A549 (cell line): ENCODE measurements around the gene SRSF7. TPM values are rescaled to one million over a fixed set of nuclear protein-coding genes. Genes with fewer than 3 reads are reported as not detected.
"Not testable (repeated sequence)": the region's sequence is repeated elsewhere in the genome, so short reads cannot be mapped to it uniquely, and the experiment has no call there.

Experiments
- ATAC-seq, 2 experiments: fragments of 200-7000 bp in 1 of 2; fragments of >200 bp in 1 of 2; cut with Nextera tagmentation in 1 of 2; cut with Tn5 transposase in 1 of 2; 3 replicates each; pipeline versions ENCODE4 v1.8.0 to v1.9.1; 2018 to 2020; ENCODE audit warnings: mild to moderate bottlenecking in 1 of 2, moderate library complexity in 1 of 2
- CTCF ChIA-PET: fragments of 300-600 bp; sonication (Branson Sonifier 250); formaldehyde crosslinking; extraction: SDS; loops from one replicate; lab custom pipeline; 2021; ENCODE audit warnings: antibody characterized with exemption, inconsistent platforms; lab: Yijun Ruan, JAX
- POLR2A ChIA-PET: fragments of 350-600 bp; formaldehyde crosslinking; extraction: SDS; loops from one replicate; lab custom pipeline; 2021; ENCODE audit warnings: antibody characterized with exemption, inconsistent platforms; lab: Yijun Ruan, JAX
- DNase-seq, 2 experiments: peaks; one replicate each; pipeline versions ENCODE4 v3.0.0 to v3.0.0-alpha.2; 2011 to 2016; ENCODE audit warnings: low read depth in 1 of 2, low spot score in 1 of 2
- FAIRE-seq: peaks from 2 replicates; lab custom pipeline; 2011; peaks lifted over from hg19 to GRCh38; lab: Jason Lieb, UNC
- H3K27ac ChIP-seq, 2 experiments: fragments of >200 bp; sonication (Bioruptor Twin); formaldehyde crosslinking; 3 replicates each; pipeline ENCODE4 v1.5.1; 2016 to 2017
- H3K4me1 ChIP-seq: fragments of >200 bp; sonication (Bioruptor Twin); formaldehyde crosslinking; 3 replicates; pipeline ENCODE4 v1.6.1; 2016
- H3K4me2 ChIP-seq: fragments of >200 bp; sonication (Bioruptor Twin); formaldehyde crosslinking; 3 replicates; pipeline ENCODE4 v1.6.1; 2016
- H3K4me3 ChIP-seq: fragments of >200 bp; sonication (Bioruptor Twin); formaldehyde crosslinking; 3 replicates; pipeline ENCODE4 v1.5.1; 2016
- H3K9me3 ChIP-seq: fragments of >200 bp; sonication (Bioruptor Twin); formaldehyde crosslinking; 3 replicates; pipeline ENCODE4 v1.6.1; 2016
- CBX8 ChIP-seq: fragments of 200-600 bp; sonication (generic); IDR thresholded peaks from 2 replicates; pipeline ENCODE4 v1.6.1; 2016
- CHD4 ChIP-seq: fragments of 200-600 bp; sonication (generic); IDR thresholded peaks from 2 replicates; pipeline ENCODE4 v1.6.1; 2016; ENCODE audit warnings: antibody characterized with exemption, mild to moderate bottlenecking, borderline replicate concordance
- EHF ChIP-seq: fragments of 250-450 bp; sonication (Bioruptor Pico); IDR thresholded peaks from 2 replicates; pipeline ENCODE4 v1.5.0; 2020; ENCODE audit warnings: mild to moderate bottlenecking
- EP300 ChIP-seq, 2 experiments: fragments of >200 bp; sonication (Bioruptor Twin); formaldehyde crosslinking; IDR thresholded peaks; 2 replicates in 1 of 2; 3 replicates in 1 of 2; pipeline ENCODE4 v1.6.1; 2016 to 2017
- FOSB ChIP-seq: fragments of 250-450 bp; sonication (Bioruptor Pico); IDR thresholded peaks from 2 replicates; pipeline ENCODE4 v1.5.0; 2020; ENCODE audit warnings: mild to moderate bottlenecking, moderate library complexity
- GATA3 ChIP-seq: IDR thresholded peaks from 2 replicates; pipeline ENCODE4 v1.6.1; 2012; ENCODE audit warnings: borderline replicate concordance
- HEYL ChIP-seq: fragments of 250-450 bp; sonication (Bioruptor Pico); IDR thresholded peaks from 2 replicates; pipeline ENCODE4 v1.8.0; 2021; ENCODE audit warnings: mild to moderate bottlenecking, moderate library complexity
- HOXA7 ChIP-seq: fragments of 250-450 bp; sonication (Bioruptor Pico); IDR thresholded peaks from 2 replicates; pipeline ENCODE4 v1.5.0; 2020; ENCODE audit warnings: mild to moderate bottlenecking, moderate library complexity
- HOXB13 ChIP-seq: fragments of 250-450 bp; sonication (Bioruptor Pico); IDR thresholded peaks from 2 replicates; pipeline ENCODE4 v1.5.0; 2020; ENCODE audit warnings: low read depth, mild to moderate bottlenecking, moderate library complexity
- JUN ChIP-seq, 2 experiments: fragments of >200 bp; sonication (Bioruptor Twin); formaldehyde crosslinking; IDR thresholded peaks; 2 replicates in 1 of 2; 3 replicates in 1 of 2; pipeline ENCODE4 v1.6.1; 2016 to 2017
- KDM5A ChIP-seq: fragments of 200-600 bp; sonication (generic); IDR thresholded peaks from 2 replicates; pipeline ENCODE4 v1.6.1; 2016; ENCODE audit warnings: antibody characterized with exemption, mild to moderate bottlenecking
- MAZ ChIP-seq: fragments of 150-350 bp; IDR thresholded peaks from 2 replicates; pipeline ENCODE4 v1.6.1; 2014; ENCODE audit warnings: antibody characterized with exemption, low read depth, low read length, borderline replicate concordance
- PHF8 ChIP-seq: fragments of 200-600 bp; sonication (generic); IDR thresholded peaks from 2 replicates; pipeline ENCODE4 v1.6.1; 2016; ENCODE audit warnings: low read depth, mild to moderate bottlenecking, antibody characterized with exemption, moderate library complexity, borderline replicate concordance
- POLR2AphosphoS2 ChIP-seq: conservative IDR thresholded peaks from 2 replicates; pipeline ENCODE4 v1.6.1; 2012; ENCODE audit warnings: low read length, improper control_type of control experiment, inconsistent platforms
- RFX5 ChIP-seq: fragments of 450-650 bp; IDR thresholded peaks from 2 replicates; pipeline ENCODE4 v1.7.1; 2014; ENCODE audit warnings: antibody characterized with exemption, mild to moderate bottlenecking, moderate library complexity
- SREBF2 ChIP-seq: fragments of 450-650 bp; IDR thresholded peaks from 2 replicates; pipeline ENCODE4 v1.6.1; 2014; ENCODE audit warnings: mild to moderate bottlenecking, moderate library complexity
- TP53 ChIP-seq: fragments of 250-450 bp; sonication (Bioruptor Pico); IDR thresholded peaks from 2 replicates; pipeline ENCODE4 v1.5.0; 2021; ENCODE audit warnings: mild to moderate bottlenecking, moderate library complexity
- WGBS: methylation state at CpG from one replicate; pipeline ENCODE4 v1.1.6; 2017; ENCODE audit errors: missing lambda C conversion rate; 5-methylcytosine and 5-hydroxymethylcytosine counted together
- polyA plus RNA-seq, 4 experiments: library from polyadenylated mRNA; depleted of rRNA in 3 of 4; stranded (reverse); fragments of >200 nt; fragmentation: RNase III in 1 of 4; extraction: RNeasy Plus Mini Kit Qiagen cat#74134 plus additional on column Dnase treatment in 1 of 4; gene quantifications; 2 replicates in 3 of 4; 3 replicates in 1 of 4; pipeline ENCODE4 v1.2.3, GENCODE V29; 2011 to 2017
- TF ChIP-seq, protein P1 (sequence below): fragments of 450-650 bp; IDR thresholded peaks from 2 replicates; pipeline ENCODE4 v1.6.1; 2014; ENCODE audit warnings: antibody characterized with exemption
- TF ChIP-seq, protein P2 (sequence below): IDR thresholded peaks from 2 replicates; pipeline ENCODE4 v1.6.1; 2012
- TF ChIP-seq, protein P3 (sequence below): fragments of 250-450 bp; sonication (Bioruptor Pico); IDR thresholded peaks from 2 replicates; pipeline ENCODE4 v1.5.0; 2021; ENCODE audit warnings: mild to moderate bottlenecking, moderate library complexity, borderline replicate concordance

Gene SRSF7
- polyA plus RNA-seq, 2 of the 4 experiments (the other 2 are of a cell fraction) = 397 to 544 TPM

DNA sequence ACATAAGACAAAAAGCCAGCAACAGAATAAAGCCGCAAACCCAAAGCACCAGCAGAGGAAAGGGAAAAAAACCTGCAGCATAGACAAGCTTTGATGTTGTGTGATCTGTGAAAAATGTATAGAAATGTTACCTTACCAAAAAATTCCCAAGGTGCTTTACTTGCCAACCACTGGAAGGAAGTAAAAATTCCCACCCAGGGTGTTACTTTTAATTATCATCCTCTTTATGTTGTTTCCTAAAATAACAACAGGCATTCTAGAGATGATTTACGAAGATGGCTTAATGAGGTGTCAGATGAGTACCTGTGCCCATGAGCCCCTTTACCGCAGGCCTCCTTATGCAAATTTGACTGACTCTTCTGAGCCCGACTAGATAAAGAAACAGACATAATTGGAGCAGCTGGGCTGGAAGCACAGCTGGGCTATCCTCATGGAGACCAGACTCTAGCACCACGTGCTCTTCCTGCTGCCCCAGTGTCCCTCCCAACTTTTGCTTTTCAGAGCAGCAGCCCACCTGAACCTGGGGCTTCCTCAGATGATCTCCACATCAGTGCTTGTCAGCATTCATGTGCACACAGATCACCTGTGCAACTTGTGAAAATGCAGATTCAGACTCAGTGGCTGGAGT, 41.5 kb downstream of the SRSF7 start:
- H3K27ac ChIP-seq = no peak overlapping the region
- WGBS = 85% methylated on average over 5 of the region's 5 CpGs
- TF ChIP-seq HEYL (CRISPR knock-in tag) = no peak
- no peak overlapping the region for H3K4me3 ChIP-seq
- ChIA-PET POLR2A (no interaction called here), CTCF (interaction anchor here (1.5 to 1.7 kb wide), 2 partner anchors 106 to 127 kb away, joined by 4 to 7 read pairs; no protein-coding TSS in a partner anchor)
- DNase-seq (no peak), FAIRE-seq (no peak), ATAC-seq (no peak)
- no peaks in the 10 kb centered on the region for H3K4me1 ChIP-seq
- H3K9me3 ChIP-seq = no peaks in the 10 kb centered on the region
- no peak overlapping the region for H3K4me2 ChIP-seq

DNA sequence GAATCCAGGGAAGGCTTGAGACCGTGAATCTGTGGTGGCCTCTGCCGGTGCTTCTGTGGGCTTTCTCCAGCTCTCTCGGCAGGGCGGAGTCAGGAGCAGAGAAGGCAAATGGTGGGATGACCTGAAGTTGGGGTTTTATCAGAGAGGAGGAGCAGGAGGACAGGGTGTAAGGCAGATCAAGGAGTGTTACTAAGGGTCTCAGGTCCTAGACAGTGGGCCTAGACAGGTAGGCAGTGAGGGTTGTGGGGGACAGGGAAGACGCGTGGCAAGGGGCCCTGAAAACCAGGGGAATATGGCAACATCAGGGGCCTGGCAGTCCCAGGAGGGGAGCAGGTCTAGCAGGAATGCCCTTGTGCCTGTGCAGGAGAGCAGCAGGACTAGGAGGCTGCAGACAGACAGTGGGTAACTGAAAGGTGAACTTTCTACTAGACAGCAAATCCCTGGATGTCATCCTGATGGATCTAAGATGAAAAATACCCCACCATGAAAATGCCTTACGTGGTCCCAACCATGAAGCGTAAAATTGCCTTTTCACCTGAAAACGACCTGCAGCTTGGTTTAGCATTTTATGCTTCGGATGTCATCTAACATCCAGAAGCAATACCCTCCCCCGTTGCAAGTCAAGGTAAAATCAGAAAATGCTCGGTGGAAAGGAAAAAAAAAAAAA, 42.1 kb downstream of the SRSF7 start:
- Histone ChIP-seq H3K9me3 (no peaks in the 10 kb centered on the region), H3K4me2 (no peak overlapping the region), H3K27ac (no peak overlapping the region), H3K4me1 (no peaks in the 10 kb centered on the region), H3K4me3 (no peak overlapping the region)
- POLR2A ChIA-PET = interaction anchor here (0.7 kb wide), 1 partner anchor 9 kb away, joined by 4 read pairs; no protein-coding TSS in a partner anchor
- 85% methylated on average over 12 of the region's 12 CpGs for WGBS
- TF ChIP-seq, protein P1, sequence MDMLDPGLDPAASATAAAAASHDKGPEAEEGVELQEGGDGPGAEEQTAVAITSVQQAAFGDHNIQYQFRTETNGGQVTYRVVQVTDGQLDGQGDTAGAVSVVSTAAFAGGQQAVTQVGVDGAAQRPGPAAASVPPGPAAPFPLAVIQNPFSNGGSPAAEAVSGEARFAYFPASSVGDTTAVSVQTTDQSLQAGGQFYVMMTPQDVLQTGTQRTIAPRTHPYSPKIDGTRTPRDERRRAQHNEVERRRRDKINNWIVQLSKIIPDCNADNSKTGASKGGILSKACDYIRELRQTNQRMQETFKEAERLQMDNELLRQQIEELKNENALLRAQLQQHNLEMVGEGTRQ = no peak
- TF ChIP-seq PHF8 (no peak), CHD4 (no peak), HOXA7 (CRISPR knock-in tag) (no peak), CBX8 (no peak), EHF (no peak)
- CTCF ChIA-PET = interaction anchor here (1.0 to 1.5 kb wide), 3 partner anchors 13 to 127 kb away, joined by 3 to 4 read pairs (median 4); no protein-coding TSS in a partner anchor
- ATAC-seq = peak in 1 of 2 experiments; percentile 32; a peak in 3 of 6 replicates
- FAIRE-seq = no peak
- no peak for DNase-seq

DNA sequence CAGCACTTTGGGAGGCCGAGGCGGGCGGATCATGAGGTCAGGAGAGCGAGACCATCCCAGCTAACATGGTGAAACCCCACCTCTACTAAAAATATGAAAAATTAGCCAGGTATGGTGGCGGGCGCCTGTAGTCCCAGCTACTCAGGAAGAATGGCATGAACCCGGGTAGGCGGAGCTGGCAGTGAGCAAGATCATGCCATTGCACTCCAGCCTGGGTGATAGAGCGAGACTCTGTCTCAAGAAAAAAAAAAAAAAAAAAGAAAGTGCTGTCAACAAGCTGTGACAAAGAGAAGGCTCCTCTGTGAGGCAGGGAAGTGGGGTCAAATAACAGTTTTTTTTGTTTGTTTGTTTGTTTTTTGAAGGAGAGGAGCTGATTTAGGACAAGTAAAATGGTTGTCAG, 42.7 kb downstream of the SRSF7 start:
- 91% methylated on average over 9 of the region's 9 CpGs for WGBS
- not testable (repeated sequence) for H3K9me3 ChIP-seq, H3K4me2 ChIP-seq, DNase-seq, H3K4me3 ChIP-seq, ATAC-seq, FAIRE-seq, H3K27ac ChIP-seq, H3K4me1 ChIP-seq
- ChIA-PET POLR2A (interaction anchor here (0.7 kb wide), 1 partner anchor 9 kb away, joined by 4 read pairs; no protein-coding TSS in a partner anchor), CTCF (interaction anchor here (0.6 to 1.5 kb wide), 4 partner anchors 14 to 126 kb away, joined by 3 to 4 read pairs (median 4); no protein-coding TSS in a partner anchor)

DNA sequence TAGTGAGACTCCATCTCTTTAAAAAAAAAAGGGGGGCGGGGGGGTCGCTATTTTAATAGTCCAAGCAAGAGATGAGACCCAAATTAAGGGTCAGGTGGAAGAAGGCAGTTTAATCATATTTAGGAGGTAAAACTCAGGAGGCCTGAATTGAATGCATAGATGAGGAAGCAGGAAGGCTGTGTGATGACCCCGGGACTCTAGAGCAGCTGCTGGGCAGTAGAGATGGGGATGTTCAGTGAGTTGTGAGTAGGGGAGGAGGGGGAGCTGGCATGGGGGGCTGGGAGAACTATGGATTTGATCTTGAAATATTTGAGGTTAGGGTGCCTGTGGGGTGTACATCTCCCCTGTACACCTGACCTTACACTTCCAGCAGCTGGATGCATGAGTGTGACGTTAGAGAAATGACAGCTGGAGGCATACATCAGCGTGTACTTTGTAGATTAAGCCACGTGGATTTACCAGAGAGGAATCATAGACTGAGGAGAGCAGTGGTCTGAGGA, 44.3 kb downstream of the SRSF7 start:
- H3K4me3 ChIP-seq = no peak overlapping the region
- ATAC-seq (no peak), FAIRE-seq (no peak), DNase-seq (no peak)
- 77% methylated on average over 6 of the region's 6 CpGs for WGBS
- H3K4me2 ChIP-seq = no peak overlapping the region
- POLR2A ChIA-PET = interaction anchor here (1.0 kb wide), 1 partner anchor 45 kb away, joined by 4 read pairs; the partner anchor contains the start of gene SRSF7
- TF ChIP-seq KDM5A (no peak), TP53 (CRISPR knock-in tag) (no peak), MAZ (no peak), POLR2AphosphoS2 (no peak), HEYL (CRISPR knock-in tag) (no peak), RFX5 (no peak), HOXB13 (CRISPR knock-in tag) (no peak), SREBF2 (no peak), JUN (IDR thresholded peaks at IDR 0.05) (no peak), FOSB (CRISPR knock-in tag) (no peak), GATA3 (no peak), EP300 (IDR thresholded peaks at IDR 0.05) (no peak)
- TF ChIP-seq, protein P2, sequence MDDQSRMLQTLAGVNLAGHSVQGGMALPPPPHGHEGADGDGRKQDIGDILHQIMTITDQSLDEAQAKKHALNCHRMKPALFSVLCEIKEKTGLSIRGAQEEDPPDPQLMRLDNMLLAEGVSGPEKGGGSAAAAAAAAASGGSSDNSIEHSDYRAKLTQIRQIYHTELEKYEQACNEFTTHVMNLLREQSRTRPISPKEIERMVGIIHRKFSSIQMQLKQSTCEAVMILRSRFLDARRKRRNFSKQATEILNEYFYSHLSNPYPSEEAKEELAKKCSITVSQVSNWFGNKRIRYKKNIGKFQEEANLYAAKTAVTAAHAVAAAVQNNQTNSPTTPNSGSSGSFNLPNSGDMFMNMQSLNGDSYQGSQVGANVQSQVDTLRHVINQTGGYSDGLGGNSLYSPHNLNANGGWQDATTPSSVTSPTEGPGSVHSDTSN = no peak
- TF ChIP-seq, protein P3, sequence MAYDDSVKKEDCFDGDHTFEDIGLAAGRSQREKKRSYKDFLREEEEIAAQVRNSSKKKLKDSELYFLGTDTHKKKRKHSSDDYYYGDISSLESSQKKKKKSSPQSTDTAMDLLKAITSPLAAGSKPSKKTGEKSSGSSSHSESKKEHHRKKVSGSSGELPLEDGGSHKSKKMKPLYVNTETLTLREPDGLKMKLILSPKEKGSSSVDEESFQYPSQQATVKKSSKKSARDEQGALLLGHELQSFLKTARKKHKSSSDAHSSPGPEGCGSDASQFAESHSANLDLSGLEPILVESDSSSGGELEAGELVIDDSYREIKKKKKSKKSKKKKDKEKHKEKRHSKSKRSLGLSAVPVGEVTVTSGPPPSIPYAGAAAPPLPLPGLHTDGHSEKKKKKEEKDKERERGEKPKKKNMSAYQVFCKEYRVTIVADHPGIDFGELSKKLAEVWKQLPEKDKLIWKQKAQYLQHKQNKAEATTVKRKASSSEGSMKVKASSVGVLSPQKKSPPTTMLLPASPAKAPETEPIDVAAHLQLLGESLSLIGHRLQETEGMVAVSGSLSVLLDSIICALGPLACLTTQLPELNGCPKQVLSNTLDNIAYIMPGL (CRISPR knock-in tag) = no peak
- CTCF ChIA-PET = interaction anchor here (0.5 kb wide), 1 partner anchor 13 kb away, joined by 3 read pairs; no protein-coding TSS in a partner anchor
- H3K4me1 ChIP-seq = 0 out of 3 replicates have a peak, but pooled peaks cover 3% of the 10 kb centered on the region
- no peaks in the 10 kb centered on the region for H3K9me3 ChIP-seq
- H3K27ac ChIP-seq = no peak overlapping the region
